Fibroblast of mammary gland (primary cell): Measurements from ENCODE around the gene CHST13.

ENCODE experiments used
- DNase-seq: peaks from one replicate; pipeline ENCODE4 v3.0.0-alpha.2; 2010; ENCODE audit warnings: low read depth
- H3K4me3 ChIP-seq: 2 replicates; pipeline ENCODE4 v1.5.1; 2011; ENCODE audit warnings: low read depth, mild to moderate bottlenecking, low read length, moderate library complexity; ENCODE audit not compliant: control insufficient read depth
- CTCF ChIP-seq: conservative IDR thresholded peaks from 2 replicates; pipeline ENCODE4 v1.5.1; 2011; ENCODE audit warnings: low read depth, low read length, inconsistent platforms; ENCODE audit not compliant: control insufficient read depth, insufficient read depth

Gene CHST13

GRCh38 chr3:126517986-126518778, 5.8 kb upstream of the CHST13 start:
- no peak overlapping the region for H3K4me3 ChIP-seq
- no peak for TF ChIP-seq CTCF
- DNase-seq: no peak

GRCh38 chr3:126518779-126519177, 5.2 kb upstream of the CHST13 start:
- TF ChIP-seq CTCF: no peak
- no peak overlapping the region for H3K4me3 ChIP-seq
- no peak for DNase-seq

GRCh38 chr3:126519506-126520455, 4.2 kb upstream of the CHST13 start:
- no peak for DNase-seq
- no peak overlapping the region for H3K4me3 ChIP-seq
- TF ChIP-seq CTCF: no peak

- no peak overlapping the region for H3K4me3 ChIP-seq
- no peak for DNase-seq
- TF ChIP-seq CTCF: no peak
Measured at GRCh38 chr3:126521122-126521891, 2.6 kb upstream of the CHST13 start.

GRCh38 chr3:126522363-126522788, 1.6 kb upstream of the CHST13 start:
- H3K4me3 ChIP-seq: no peak overlapping the region
- DNase-seq: peak; percentile 47
- peak; percentile 87 for TF ChIP-seq CTCF

- peak overlapping the region; percentile 16 for H3K4me3 ChIP-seq
- no peak for TF ChIP-seq CTCF
- DNase-seq: no peak
Measured at GRCh38 chr3:126524429-126524988, 554 bp downstream of the CHST13 start.
